Stomach (tissue), 4 donors: ENCODE measurements around the gene UCN3.

ENCODE experiments used
- EP300 ChIP-seq: sonication (generic); formaldehyde crosslinking; IDR thresholded peaks from one replicate; pipeline ENCODE4 v1.6.1; 2017; ENCODE audit warnings: antibody characterized with exemption
- POLR2A ChIP-seq, 4 donors: fragments of 450-650 bp; IDR thresholded peaks; one replicate each; pipeline ENCODE4 v1.6.1; 2016; ENCODE audit warnings: antibody characterized with exemption in 4 of 4, control low read depth in 2 of 4, mild to moderate bottlenecking in 1 of 4, moderate library complexity in 1 of 4
- POLR2AphosphoS5 ChIP-seq, 3 donors: sonication (generic); formaldehyde crosslinking; IDR thresholded peaks; one replicate each; pipeline ENCODE4 v1.6.1; 2016; ENCODE audit warnings: antibody characterized with exemption in 3 of 3
- TF ChIP-seq, protein P1 (sequence below), 7 experiments: fragments of 450-650 bp in 4 of 7; fragments of 200-600 bp in 3 of 7; sonication (generic) in 3 of 7; IDR thresholded peaks; one replicate each; pipeline ENCODE4 v1.5.1; 2016 to 2019; ENCODE audit warnings: antibody characterized with exemption in 7 of 7, control low read depth in 2 of 7, mild to moderate bottlenecking in 1 of 7

DNA sequence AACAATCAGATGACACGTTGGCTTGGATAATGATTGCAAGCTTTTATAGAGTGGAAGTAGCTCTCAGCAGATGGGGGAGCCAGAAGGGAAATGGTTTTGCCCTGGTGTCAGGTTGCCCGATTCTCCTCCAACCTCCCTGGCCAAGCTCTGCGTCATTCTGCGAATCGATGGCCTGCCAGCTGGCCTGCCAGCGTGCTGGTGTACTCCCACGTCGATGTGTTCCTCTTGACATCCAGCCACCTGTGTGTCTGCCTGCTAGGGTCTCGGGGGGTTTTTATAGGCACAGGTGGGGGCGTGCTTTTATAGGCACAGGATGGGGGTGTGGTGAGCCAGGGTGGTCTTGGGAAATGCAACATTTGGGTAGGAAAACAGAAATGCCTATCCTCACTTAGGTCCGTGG, 52.2 kb downstream of the UCN3 start:
- TF ChIP-seq EP300 (no peak), POLR2A (IDR thresholded peaks at IDR 0.05) (no peak), POLR2AphosphoS5 (IDR thresholded peaks at IDR 0.05) (no peak)
- TF ChIP-seq, protein P1, sequence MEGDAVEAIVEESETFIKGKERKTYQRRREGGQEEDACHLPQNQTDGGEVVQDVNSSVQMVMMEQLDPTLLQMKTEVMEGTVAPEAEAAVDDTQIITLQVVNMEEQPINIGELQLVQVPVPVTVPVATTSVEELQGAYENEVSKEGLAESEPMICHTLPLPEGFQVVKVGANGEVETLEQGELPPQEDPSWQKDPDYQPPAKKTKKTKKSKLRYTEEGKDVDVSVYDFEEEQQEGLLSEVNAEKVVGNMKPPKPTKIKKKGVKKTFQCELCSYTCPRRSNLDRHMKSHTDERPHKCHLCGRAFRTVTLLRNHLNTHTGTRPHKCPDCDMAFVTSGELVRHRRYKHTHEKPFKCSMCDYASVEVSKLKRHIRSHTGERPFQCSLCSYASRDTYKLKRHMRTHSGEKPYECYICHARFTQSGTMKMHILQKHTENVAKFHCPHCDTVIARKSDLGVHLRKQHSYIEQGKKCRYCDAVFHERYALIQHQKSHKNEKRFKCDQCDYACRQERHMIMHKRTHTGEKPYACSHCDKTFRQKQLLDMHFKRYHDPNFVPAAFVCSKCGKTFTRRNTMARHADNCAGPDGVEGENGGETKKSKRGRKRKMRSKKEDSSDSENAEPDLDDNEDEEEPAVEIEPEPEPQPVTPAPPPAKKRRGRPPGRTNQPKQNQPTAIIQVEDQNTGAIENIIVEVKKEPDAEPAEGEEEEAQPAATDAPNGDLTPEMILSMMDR (IDR thresholded peaks at IDR 0.05), result no peak
